Activated T-cell treated with anti-CD3 and anti-CD28 coated beads, Interleukin-2, amount 50 U/mL, for 72 hours (primary cell): ENCODE results near the gene RPL38. TPM values are rescaled to one million over a fixed set of nuclear protein-coding genes. Genes with fewer than 3 reads are reported as not detected.

ENCODE experiments used
- ATAC-seq, 2 donors: fragments of 150-1000 bp; cut with Tn5 transposase; replicated peaks in 1 of 2; 2 replicates each; pipeline ENCODE4 v1.10.0; 2021; ENCODE audit warnings: moderate library complexity in 2 of 2, mild to moderate bottlenecking in 1 of 2
- DNase-seq, 2 donors: peaks; one replicate each; pipeline ENCODE4 v3.0.0; 2021 to 2022; ENCODE audit warnings: mixed read lengths in 1 of 2
- H3K27ac Mint-ChIP-seq: one replicate; pipeline ENCODE4 v1.8.0; 2022; ENCODE audit warnings: mild to moderate bottlenecking, moderate library complexity, mixed read lengths
- H3K27me3 Mint-ChIP-seq: one replicate; pipeline ENCODE4 v1.8.0; 2022; ENCODE audit warnings: low read depth, mixed read lengths
- H3K36me3 Mint-ChIP-seq, 2 donors: one replicate each; pipeline ENCODE4 v1.8.0; 2022; ENCODE audit warnings: mixed read lengths in 2 of 2, mild to moderate bottlenecking in 1 of 2; ENCODE audit not compliant: insufficient read depth in 2 of 2
- H3K4me1 Mint-ChIP-seq: one replicate; pipeline ENCODE4 v1.8.0; 2022; ENCODE audit warnings: low read depth, mixed read lengths
- H3K4me3 Mint-ChIP-seq, 2 donors: one replicate each; pipeline ENCODE4 v1.8.0; 2022; ENCODE audit warnings: mild to moderate bottlenecking in 2 of 2, mixed read lengths in 2 of 2, moderate library complexity in 2 of 2
- H3K9me3 Mint-ChIP-seq, 2 donors: one replicate each; pipeline ENCODE4 v1.8.0; 2022; ENCODE audit warnings: mixed read lengths in 2 of 2
- total RNA-seq, 2 donors: library from RNA; stranded (reverse); gene quantifications; one replicate each; pipeline ENCODE4 v1.2.3, GENCODE V29; 2022

RPL38 gene
- total RNA-seq: 1,000 to 10,000 TPM; 1,255 to 1,305 TPM

- H3K4me1 Mint-ChIP-seq: peaks cover 62% of the 10 kb centered on the region
These were observed at the start of gene RPL38 for GRCh38 chr17:74203439-74204240. Gene RPL38, plus strand, starts transcription at chr17:74203678. Its CDS starts 278 bp downstream, at chr17:74203956.

GRCh38 chr17:74153821-74154430 is 49.6 kb upstream of the RPL38 start:
- Mint-ChIP-seq H3K4me3 (no peak overlapping the region), H3K9me3 (no peaks in the 10 kb centered on the region), H3K36me3 (no peaks in the 10 kb centered on the region), H3K27me3 (peaks cover 19% of the 10 kb centered on the region), H3K4me1 (no peaks in the 10 kb centered on the region), H3K27ac (no peak overlapping the region)
- ATAC-seq: no peak
- DNase-seq: no peak

More at GRCh38 chr17:74203439-74204240, at the start of gene RPL38:
- Mint-ChIP-seq H3K27me3 (peaks cover 20% of the 10 kb centered on the region), H3K9me3 (no peaks in the 10 kb centered on the region), H3K36me3 (peaks cover 18 to 21% of the 10 kb centered on the region in 2 donors), H3K4me3 (peak within 1 kb of the TSS; percentile 93 to 99), H3K27ac (peak within 1 kb of the TSS; percentile 96)
- peak; percentile 91 to 96 for ATAC-seq
- DNase-seq: peak; percentile 94 to 96

- H3K27me3 Mint-ChIP-seq: peaks cover 11% of the 10 kb centered on the region
- H3K4me3 Mint-ChIP-seq: no peak overlapping the region
- no peak overlapping the region for H3K27ac Mint-ChIP-seq
- no peaks in the 10 kb centered on the region for H3K9me3 Mint-ChIP-seq
- ATAC-seq (no peak), DNase-seq (no peak)
- H3K4me1 Mint-ChIP-seq: no peaks in the 10 kb centered on the region
- no peaks in the 10 kb centered on the region for H3K36me3 Mint-ChIP-seq
These were observed 46.6 kb upstream of the RPL38 start for GRCh38 chr17:74156878-74157277.

GRCh38 chr17:74157366-74157765 is 46.1 kb upstream of the RPL38 start:
- Mint-ChIP-seq H3K4me1 (no peaks in the 10 kb centered on the region), H3K27ac (no peak overlapping the region), H3K4me3 (no peak overlapping the region), H3K9me3 (no peaks in the 10 kb centered on the region), H3K36me3 (no peaks in the 10 kb centered on the region), H3K27me3 (peaks cover 11% of the 10 kb centered on the region)
- DNase-seq: no peak
- ATAC-seq: no peak

GRCh38 chr17:74158761-74159160 is 44.7 kb upstream of the RPL38 start:
- H3K9me3 Mint-ChIP-seq: no peaks in the 10 kb centered on the region
- DNase-seq (no peak), ATAC-seq (no peak)
- H3K27ac Mint-ChIP-seq: no peak overlapping the region
- H3K36me3 Mint-ChIP-seq: no peaks in the 10 kb centered on the region
- H3K4me3 Mint-ChIP-seq: no peak overlapping the region
- H3K27me3 Mint-ChIP-seq: peaks cover 11% of the 10 kb centered on the region
- no peaks in the 10 kb centered on the region for H3K4me1 Mint-ChIP-seq

GRCh38 chr17:74159226-74159840 is 44.1 kb upstream of the RPL38 start:
- Mint-ChIP-seq H3K4me3 (no peak overlapping the region), H3K27me3 (peaks cover 9% of the 10 kb centered on the region), H3K4me1 (no peaks in the 10 kb centered on the region), H3K36me3 (no peaks in the 10 kb centered on the region), H3K9me3 (no peaks in the 10 kb centered on the region), H3K27ac (no peak overlapping the region)
- ATAC-seq (no peak), DNase-seq (no peak)

GRCh38 chr17:74160656-74161502 is 42.6 kb upstream of the RPL38 start:
- Mint-ChIP-seq H3K27ac (no peak overlapping the region), H3K36me3 (no peaks in the 10 kb centered on the region), H3K9me3 (no peaks in the 10 kb centered on the region), H3K4me1 (no peaks in the 10 kb centered on the region), H3K27me3 (no peaks in the 10 kb centered on the region), H3K4me3 (no peak overlapping the region)
- DNase-seq: no peak
- no peak for ATAC-seq

GRCh38 chr17:74161503-74161875 is 42.0 kb upstream of the RPL38 start:
- Mint-ChIP-seq H3K4me1 (no peaks in the 10 kb centered on the region), H3K36me3 (no peaks in the 10 kb centered on the region), H3K27me3 (no peaks in the 10 kb centered on the region), H3K4me3 (no peak overlapping the region), H3K27ac (no peak overlapping the region), H3K9me3 (no peaks in the 10 kb centered on the region)
- no peak for ATAC-seq
- DNase-seq: no peak

- H3K27me3 Mint-ChIP-seq: no peaks in the 10 kb centered on the region
- no peaks in the 10 kb centered on the region for H3K36me3 Mint-ChIP-seq
- ATAC-seq: no peak
- H3K27ac Mint-ChIP-seq: no peak overlapping the region
- DNase-seq: no peak
- no peaks in the 10 kb centered on the region for H3K9me3 Mint-ChIP-seq
- no peak overlapping the region for H3K4me3 Mint-ChIP-seq
- no peaks in the 10 kb centered on the region for H3K4me1 Mint-ChIP-seq
These were observed 40.1 kb upstream of the RPL38 start for GRCh38 chr17:74163271-74163821.

- DNase-seq: no peak
- no peak overlapping the region for H3K27ac Mint-ChIP-seq
- no peaks in the 10 kb centered on the region for H3K36me3 Mint-ChIP-seq
- no peak overlapping the region for H3K4me3 Mint-ChIP-seq
- no peaks in the 10 kb centered on the region for H3K4me1 Mint-ChIP-seq
- H3K27me3 Mint-ChIP-seq: no peaks in the 10 kb centered on the region
- no peak for ATAC-seq
- H3K9me3 Mint-ChIP-seq: no peaks in the 10 kb centered on the region
These were observed 39.6 kb upstream of the RPL38 start for GRCh38 chr17:74163836-74164235.

GRCh38 chr17:74164446-74165045 is 38.9 kb upstream of the RPL38 start:
- no peaks in the 10 kb centered on the region for H3K9me3 Mint-ChIP-seq
- no peak for ATAC-seq
- no peaks in the 10 kb centered on the region for H3K4me1 Mint-ChIP-seq
- no peak overlapping the region for H3K4me3 Mint-ChIP-seq
- no peaks in the 10 kb centered on the region for H3K36me3 Mint-ChIP-seq
- H3K27ac Mint-ChIP-seq: no peak overlapping the region
- peaks cover 5% of the 10 kb centered on the region for H3K27me3 Mint-ChIP-seq
- no peak for DNase-seq

- DNase-seq (no peak), ATAC-seq (no peak)
- Mint-ChIP-seq H3K4me3 (no peak overlapping the region), H3K9me3 (no peaks in the 10 kb centered on the region), H3K4me1 (no peaks in the 10 kb centered on the region), H3K27ac (no peak overlapping the region), H3K27me3 (peaks cover 18% of the 10 kb centered on the region), H3K36me3 (no peaks in the 10 kb centered on the region)
These were observed 37.6 kb upstream of the RPL38 start for GRCh38 chr17:74165797-74166365.
